SK-N-SH treated with all-trans-retinoic acid at 6 μM for 48 hours (cell line): ENCODE data around the gene CAMK2B.

Source experiments
- ATAC-seq: fragments of 200-7000 bp; cut with Tn5 transposase; 3 replicates; pipeline ENCODE4 v1.9.1; 2020; ENCODE audit warnings: mild to moderate bottlenecking, moderate library complexity
- ARNTL ChIP-seq: fragments of 450-650 bp; formaldehyde crosslinking; IDR thresholded peaks from 2 replicates; pipeline ENCODE4 v1.5.0; 2020; ENCODE audit warnings: low read depth, mild to moderate bottlenecking, moderate library complexity, borderline replicate concordance
- BACH2 ChIP-seq: fragments of 250-450 bp; sonication (Bioruptor Pico); IDR thresholded peaks from 2 replicates; pipeline ENCODE4 v1.9.0; 2021; ENCODE audit warnings: mild to moderate bottlenecking, borderline replicate concordance
- CSDC2 ChIP-seq: fragments of 250-450 bp; sonication (Bioruptor Pico); IDR thresholded peaks from 2 replicates; pipeline ENCODE4 v1.5.0; 2020; ENCODE audit warnings: mild to moderate bottlenecking, moderate library complexity
- ESRRG ChIP-seq: fragments of 250-450 bp; sonication (Bioruptor Pico); IDR thresholded peaks from 2 replicates; pipeline ENCODE4 v1.6.1; 2021; ENCODE audit warnings: mild to moderate bottlenecking
- GLIS3 ChIP-seq: fragments of 250-450 bp; sonication (Bioruptor Pico); IDR thresholded peaks from 2 replicates; pipeline ENCODE4 v1.5.0; 2020; ENCODE audit warnings: mild to moderate bottlenecking, moderate library complexity
- ISL1 ChIP-seq: fragments of 250-450 bp; sonication (Bioruptor Pico); IDR thresholded peaks from 2 replicates; pipeline ENCODE4 v2.1.2; 2022; ENCODE audit warnings: mild to moderate bottlenecking, moderate library complexity
- OSR1 ChIP-seq: fragments of 250-450 bp; sonication (Bioruptor Pico); IDR thresholded peaks from 2 replicates; pipeline ENCODE4 v1.8.0; 2022; ENCODE audit warnings: moderate library complexity, mild to moderate bottlenecking, inconsistent platforms
- PPARA ChIP-seq: fragments of 250-450 bp; sonication (Bioruptor Pico); IDR thresholded peaks from 2 replicates; pipeline ENCODE4 v1.5.0; 2020; ENCODE audit warnings: mild to moderate bottlenecking, borderline replicate concordance
- RARB ChIP-seq: fragments of 250-450 bp; sonication (Bioruptor Pico); IDR thresholded peaks from 2 replicates; pipeline ENCODE4 v1.8.0; 2021; ENCODE audit warnings: mild to moderate bottlenecking, moderate library complexity
- SNAI2 ChIP-seq: fragments of 250-450 bp; sonication (Bioruptor Pico); IDR thresholded peaks from 2 replicates; pipeline ENCODE4 v1.5.0; 2020; ENCODE audit warnings: mild to moderate bottlenecking, moderate library complexity
- TCF4 ChIP-seq: fragments of 250-450 bp; sonication (Bioruptor Pico); IDR thresholded peaks from 2 replicates; pipeline ENCODE4 v1.8.0; 2021; ENCODE audit warnings: mild to moderate bottlenecking, moderate library complexity, borderline replicate concordance
- TOX ChIP-seq: fragments of 250-450 bp; sonication (Bioruptor Pico); IDR thresholded peaks from 2 replicates; pipeline ENCODE4 v1.8.0; 2021; ENCODE audit warnings: mild to moderate bottlenecking, moderate library complexity, borderline replicate concordance
- ZFP3 ChIP-seq: fragments of 250-450 bp; sonication (Bioruptor Pico); IDR thresholded peaks from 2 replicates; pipeline ENCODE4 v1.5.0; 2020; ENCODE audit warnings: mild to moderate bottlenecking, moderate library complexity
- ZFP30 ChIP-seq: fragments of 450-650 bp; formaldehyde crosslinking; IDR thresholded peaks from 2 replicates; pipeline ENCODE4 v1.5.0; 2022; ENCODE audit warnings: mild to moderate bottlenecking, moderate library complexity
- ZNF70 ChIP-seq: fragments of 450-650 bp; formaldehyde crosslinking; IDR thresholded peaks from 2 replicates; pipeline ENCODE4 v1.5.0; 2020; ENCODE audit warnings: mild to moderate bottlenecking, moderate library complexity
- ZNF8 ChIP-seq: fragments of 450-650 bp; formaldehyde crosslinking; IDR thresholded peaks from 2 replicates; pipeline ENCODE4 v1.5.0; 2020; ENCODE audit warnings: mild to moderate bottlenecking, moderate library complexity
- TF ChIP-seq, protein P1 (sequence below): fragments of 250-450 bp; sonication (Bioruptor Pico); IDR thresholded peaks from 2 replicates; pipeline ENCODE4 v1.5.1; 2020; ENCODE audit warnings: low read depth, mild to moderate bottlenecking, moderate library complexity
- TF ChIP-seq, protein P2 (sequence below): fragments of 250-450 bp; sonication (Bioruptor Pico); IDR thresholded peaks from 2 replicates; pipeline ENCODE4 v1.8.0; 2020; ENCODE audit warnings: mild to moderate bottlenecking, moderate library complexity, borderline replicate concordance
- TF ChIP-seq, protein P3 (sequence below): fragments of 250-450 bp; sonication (Bioruptor Pico); IDR thresholded peaks from 2 replicates; pipeline ENCODE4 v1.5.1; 2021; ENCODE audit warnings: mild to moderate bottlenecking, moderate library complexity
- TF ChIP-seq, protein P4 (sequence below): fragments of 250-450 bp; sonication (Bioruptor Pico); IDR thresholded peaks from 2 replicates; pipeline ENCODE4 v1.5.0; 2020; ENCODE audit warnings: mild to moderate bottlenecking, moderate library complexity
- TF ChIP-seq, protein P5 (sequence below): fragments of 250-450 bp; sonication (Bioruptor Pico); IDR thresholded peaks from 2 replicates; pipeline ENCODE4 v1.8.0; 2021; ENCODE audit warnings: low read depth, mild to moderate bottlenecking, moderate library complexity, borderline replicate concordance

Gene CAMK2B

DNA sequence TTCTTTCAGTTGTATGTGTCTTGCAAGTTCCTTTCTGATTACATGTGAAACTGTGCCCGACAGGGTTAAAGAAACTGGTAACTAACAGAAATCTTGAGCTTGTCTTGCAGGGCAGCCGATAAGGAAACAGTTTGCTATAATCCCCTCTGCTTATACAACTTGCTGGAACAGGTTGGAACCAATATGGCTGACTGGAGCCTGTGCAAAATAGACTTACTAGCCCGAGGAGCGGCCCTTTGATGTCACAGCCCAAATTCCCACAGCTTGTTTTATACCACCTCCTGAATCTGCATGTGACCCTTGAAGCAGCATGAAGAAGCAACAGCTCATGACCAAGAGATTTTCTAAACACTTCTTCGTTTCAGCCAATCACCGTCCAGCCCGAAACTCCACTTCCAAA is 127.9 kb downstream of the CAMK2B start:
- TF ChIP-seq ARNTL (CRISPR knock-in tag) = no peak
- TF ChIP-seq, protein P1, sequence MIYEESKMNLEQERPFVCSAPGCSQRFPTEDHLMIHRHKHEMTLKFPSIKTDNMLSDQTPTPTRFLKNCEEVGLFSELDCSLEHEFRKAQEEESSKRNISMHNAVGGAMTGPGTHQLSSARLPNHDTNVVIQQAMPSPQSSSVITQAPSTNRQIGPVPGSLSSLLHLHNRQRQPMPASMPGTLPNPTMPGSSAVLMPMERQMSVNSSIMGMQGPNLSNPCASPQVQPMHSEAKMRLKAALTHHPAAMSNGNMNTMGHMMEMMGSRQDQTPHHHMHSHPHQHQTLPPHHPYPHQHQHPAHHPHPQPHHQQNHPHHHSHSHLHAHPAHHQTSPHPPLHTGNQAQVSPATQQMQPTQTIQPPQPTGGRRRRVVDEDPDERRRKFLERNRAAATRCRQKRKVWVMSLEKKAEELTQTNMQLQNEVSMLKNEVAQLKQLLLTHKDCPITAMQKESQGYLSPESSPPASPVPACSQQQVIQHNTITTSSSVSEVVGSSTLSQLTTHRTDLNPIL (CRISPR knock-in tag) = no peak
- no peak for TF ChIP-seq GLIS3 (CRISPR knock-in tag)
- no peak for TF ChIP-seq RARB (CRISPR knock-in tag)
- TF ChIP-seq ZNF8 (CRISPR knock-in tag) = no peak
- no peak for TF ChIP-seq SNAI2
- no peak for TF ChIP-seq ZNF70 (CRISPR knock-in tag)
- no peak for TF ChIP-seq OSR1 (CRISPR knock-in tag)
- no peak for TF ChIP-seq CSDC2 (CRISPR knock-in tag)
- TF ChIP-seq, protein P2, sequence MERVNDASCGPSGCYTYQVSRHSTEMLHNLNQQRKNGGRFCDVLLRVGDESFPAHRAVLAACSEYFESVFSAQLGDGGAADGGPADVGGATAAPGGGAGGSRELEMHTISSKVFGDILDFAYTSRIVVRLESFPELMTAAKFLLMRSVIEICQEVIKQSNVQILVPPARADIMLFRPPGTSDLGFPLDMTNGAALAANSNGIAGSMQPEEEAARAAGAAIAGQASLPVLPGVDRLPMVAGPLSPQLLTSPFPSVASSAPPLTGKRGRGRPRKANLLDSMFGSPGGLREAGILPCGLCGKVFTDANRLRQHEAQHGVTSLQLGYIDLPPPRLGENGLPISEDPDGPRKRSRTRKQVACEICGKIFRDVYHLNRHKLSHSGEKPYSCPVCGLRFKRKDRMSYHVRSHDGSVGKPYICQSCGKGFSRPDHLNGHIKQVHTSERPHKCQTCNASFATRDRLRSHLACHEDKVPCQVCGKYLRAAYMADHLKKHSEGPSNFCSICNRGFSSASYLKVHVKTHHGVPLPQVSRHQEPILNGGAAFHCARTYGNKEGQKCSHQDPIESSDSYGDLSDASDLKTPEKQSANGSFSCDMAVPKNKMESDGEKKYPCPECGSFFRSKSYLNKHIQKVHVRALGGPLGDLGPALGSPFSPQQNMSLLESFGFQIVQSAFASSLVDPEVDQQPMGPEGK (CRISPR knock-in tag) = no peak
- TF ChIP-seq, protein P3, sequence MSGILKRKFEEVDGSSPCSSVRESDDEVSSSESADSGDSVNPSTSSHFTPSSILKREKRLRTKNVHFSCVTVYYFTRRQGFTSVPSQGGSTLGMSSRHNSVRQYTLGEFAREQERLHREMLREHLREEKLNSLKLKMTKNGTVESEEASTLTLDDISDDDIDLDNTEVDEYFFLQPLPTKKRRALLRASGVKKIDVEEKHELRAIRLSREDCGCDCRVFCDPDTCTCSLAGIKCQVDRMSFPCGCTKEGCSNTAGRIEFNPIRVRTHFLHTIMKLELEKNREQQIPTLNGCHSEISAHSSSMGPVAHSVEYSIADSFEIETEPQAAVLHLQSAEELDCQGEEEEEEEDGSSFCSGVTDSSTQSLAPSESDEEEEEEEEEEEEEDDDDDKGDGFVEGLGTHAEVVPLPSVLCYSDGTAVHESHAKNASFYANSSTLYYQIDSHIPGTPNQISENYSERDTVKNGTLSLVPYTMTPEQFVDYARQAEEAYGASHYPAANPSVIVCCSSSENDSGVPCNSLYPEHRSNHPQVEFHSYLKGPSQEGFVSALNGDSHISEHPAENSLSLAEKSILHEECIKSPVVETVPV (CRISPR knock-in tag) = no peak
- TF ChIP-seq ZFP30 (CRISPR knock-in tag) = no peak
- TF ChIP-seq ZFP3 = no peak
- ATAC-seq = no peak

DNA sequence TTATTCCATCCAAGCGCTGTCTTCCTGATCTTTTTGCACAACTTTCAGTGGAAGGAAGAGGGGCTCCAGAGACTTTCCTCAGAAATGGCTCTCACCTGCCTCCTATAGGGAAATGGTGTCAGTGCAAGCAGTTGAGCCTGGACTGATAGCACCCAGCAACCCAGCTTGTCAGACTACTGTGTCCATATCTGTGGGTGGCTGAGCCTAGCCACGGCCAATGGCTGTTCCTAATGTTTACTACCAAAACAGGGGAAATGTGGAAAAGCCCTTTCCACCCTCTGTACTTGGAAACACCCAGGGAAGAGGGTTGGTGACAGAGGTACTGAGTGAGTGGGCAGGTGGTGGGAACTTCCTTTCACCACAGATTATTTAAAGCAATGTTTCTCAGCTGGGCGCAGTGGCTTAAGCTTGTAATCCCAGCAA is 128.9 kb downstream of the CAMK2B start:
- ATAC-seq = peak; percentile 81
- TF ChIP-seq ZNF70 (CRISPR knock-in tag) = no peak
- TF ChIP-seq PPARA = no peak
- no peak for TF ChIP-seq RARB (CRISPR knock-in tag)
- TF ChIP-seq TCF4 (CRISPR knock-in tag) = no peak
- TF ChIP-seq, protein P1 (CRISPR knock-in tag) = no peak
- TF ChIP-seq SNAI2 = no peak
- no peak for TF ChIP-seq ZFP30 (CRISPR knock-in tag)
- TF ChIP-seq, protein P4, sequence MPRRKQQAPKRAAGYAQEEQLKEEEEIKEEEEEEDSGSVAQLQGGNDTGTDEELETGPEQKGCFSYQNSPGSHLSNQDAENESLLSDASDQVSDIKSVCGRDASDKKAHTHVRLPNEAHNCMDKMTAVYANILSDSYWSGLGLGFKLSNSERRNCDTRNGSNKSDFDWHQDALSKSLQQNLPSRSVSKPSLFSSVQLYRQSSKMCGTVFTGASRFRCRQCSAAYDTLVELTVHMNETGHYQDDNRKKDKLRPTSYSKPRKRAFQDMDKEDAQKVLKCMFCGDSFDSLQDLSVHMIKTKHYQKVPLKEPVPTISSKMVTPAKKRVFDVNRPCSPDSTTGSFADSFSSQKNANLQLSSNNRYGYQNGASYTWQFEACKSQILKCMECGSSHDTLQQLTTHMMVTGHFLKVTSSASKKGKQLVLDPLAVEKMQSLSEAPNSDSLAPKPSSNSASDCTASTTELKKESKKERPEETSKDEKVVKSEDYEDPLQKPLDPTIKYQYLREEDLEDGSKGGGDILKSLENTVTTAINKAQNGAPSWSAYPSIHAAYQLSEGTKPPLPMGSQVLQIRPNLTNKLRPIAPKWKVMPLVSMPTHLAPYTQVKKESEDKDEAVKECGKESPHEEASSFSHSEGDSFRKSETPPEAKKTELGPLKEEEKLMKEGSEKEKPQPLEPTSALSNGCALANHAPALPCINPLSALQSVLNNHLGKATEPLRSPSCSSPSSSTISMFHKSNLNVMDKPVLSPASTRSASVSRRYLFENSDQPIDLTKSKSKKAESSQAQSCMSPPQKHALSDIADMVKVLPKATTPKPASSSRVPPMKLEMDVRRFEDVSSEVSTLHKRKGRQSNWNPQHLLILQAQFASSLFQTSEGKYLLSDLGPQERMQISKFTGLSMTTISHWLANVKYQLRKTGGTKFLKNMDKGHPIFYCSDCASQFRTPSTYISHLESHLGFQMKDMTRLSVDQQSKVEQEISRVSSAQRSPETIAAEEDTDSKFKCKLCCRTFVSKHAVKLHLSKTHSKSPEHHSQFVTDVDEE (CRISPR knock-in tag) = no peak
- TF ChIP-seq GLIS3 (CRISPR knock-in tag) = no peak
- no peak for TF ChIP-seq ZFP3
- TF ChIP-seq, protein P5, sequence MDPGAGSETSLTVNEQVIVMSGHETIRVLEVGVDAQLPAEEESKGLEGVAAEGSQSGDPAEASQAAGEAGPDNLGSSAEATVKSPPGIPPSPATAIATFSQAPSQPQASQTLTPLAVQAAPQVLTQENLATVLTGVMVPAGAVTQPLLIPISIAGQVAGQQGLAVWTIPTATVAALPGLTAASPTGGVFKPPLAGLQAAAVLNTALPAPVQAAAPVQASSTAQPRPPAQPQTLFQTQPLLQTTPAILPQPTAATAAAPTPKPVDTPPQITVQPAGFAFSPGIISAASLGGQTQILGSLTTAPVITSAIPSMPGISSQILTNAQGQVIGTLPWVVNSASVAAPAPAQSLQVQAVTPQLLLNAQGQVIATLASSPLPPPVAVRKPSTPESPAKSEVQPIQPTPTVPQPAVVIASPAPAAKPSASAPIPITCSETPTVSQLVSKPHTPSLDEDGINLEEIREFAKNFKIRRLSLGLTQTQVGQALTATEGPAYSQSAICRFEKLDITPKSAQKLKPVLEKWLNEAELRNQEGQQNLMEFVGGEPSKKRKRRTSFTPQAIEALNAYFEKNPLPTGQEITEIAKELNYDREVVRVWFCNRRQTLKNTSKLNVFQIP (CRISPR knock-in tag) = no peak
- TF ChIP-seq, protein P3 (CRISPR knock-in tag) = no peak
- TF ChIP-seq ESRRG (CRISPR knock-in tag) = no peak
- TF ChIP-seq ISL1 (CRISPR knock-in tag) = no peak
- no peak for TF ChIP-seq TOX (CRISPR knock-in tag)
- TF ChIP-seq BACH2 (CRISPR knock-in tag) = no peak
- no peak for TF ChIP-seq ARNTL (CRISPR knock-in tag)
- TF ChIP-seq CSDC2 (CRISPR knock-in tag) = no peak
- no peak for TF ChIP-seq ZNF8 (CRISPR knock-in tag)
- TF ChIP-seq OSR1 (CRISPR knock-in tag) = no peak
